NCI-H69 (cell line): ENCODE data around the gene GRM1.

ENCODE experiments used
- DNase-seq: peaks from one replicate; lab custom pipeline; 2025; lab: John Stamatoyannopoulos, UW

The GRM1 gene

GRCh38 chr6:146273490-146273889 lies 244.6 kb downstream of the GRM1 start:
- no peak for DNase-seq

DNA sequence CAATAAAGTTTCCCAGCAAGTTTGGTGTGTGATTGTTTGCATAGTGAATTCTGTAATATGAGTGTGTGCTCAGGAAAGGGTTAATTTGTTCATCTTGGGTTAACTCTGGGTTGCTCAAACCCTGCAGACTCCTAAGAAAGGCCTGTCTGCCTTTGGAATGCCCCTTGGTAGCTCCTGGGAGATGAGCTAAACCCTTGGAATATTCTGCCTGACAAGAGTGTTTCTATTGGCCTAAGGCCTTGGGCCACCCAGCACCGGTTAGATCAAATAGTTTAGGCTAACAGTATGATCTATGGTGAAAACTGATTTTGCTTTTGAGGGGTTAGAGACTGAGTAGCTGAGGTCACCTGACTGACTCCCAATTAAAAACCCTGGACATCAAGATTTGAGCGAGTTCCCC lies 248.3 kb downstream of the GRM1 start:
- no peak for DNase-seq

- no peak for DNase-seq
These were observed 252.9 kb downstream of the GRM1 start for GRCh38 chr6:146281651-146282362.

GRCh38 chr6:146282837-146283236 lies 254.0 kb downstream of the GRM1 start:
- no peak for DNase-seq

DNA sequence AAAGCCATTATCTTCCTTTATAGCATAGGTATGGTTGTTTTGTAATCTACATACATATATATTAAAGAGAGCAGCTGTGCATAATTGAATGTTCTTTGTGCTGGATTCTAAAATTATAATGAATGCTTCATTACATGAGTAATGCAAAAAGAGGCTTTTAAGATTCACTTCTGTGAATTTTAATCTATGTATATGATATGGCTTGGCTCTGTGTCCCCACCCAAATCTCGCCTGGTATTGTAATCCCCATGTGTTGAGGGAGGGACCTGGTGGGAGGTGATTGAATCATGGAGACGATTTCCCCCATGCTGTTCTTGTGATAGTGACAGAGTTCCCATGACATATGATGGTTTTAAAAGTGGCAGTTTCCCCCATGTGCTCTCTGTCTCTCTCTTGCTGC lies 255.4 kb downstream of the GRM1 start:
- DNase-seq, result no peak

DNA sequence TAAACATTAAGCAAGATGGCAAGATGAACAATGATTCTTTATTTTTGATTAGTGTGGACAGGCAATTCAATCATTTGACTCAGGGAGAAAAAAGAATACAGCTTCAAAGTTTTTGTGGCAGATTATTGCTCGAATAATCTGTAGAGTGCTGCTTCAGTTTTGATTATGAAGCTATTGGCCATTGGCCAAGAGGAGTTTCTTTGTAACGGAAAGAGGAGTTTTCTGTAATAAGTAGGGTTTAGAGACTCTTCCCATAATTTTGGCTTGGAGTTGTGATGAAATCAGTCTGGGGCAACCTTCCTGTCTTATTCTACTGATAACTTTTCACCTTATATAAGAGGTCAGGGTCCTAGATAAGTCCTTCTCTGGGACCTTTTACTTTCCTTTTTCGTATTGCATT lies 258.1 kb downstream of the GRM1 start:
- no peak for DNase-seq

DNA sequence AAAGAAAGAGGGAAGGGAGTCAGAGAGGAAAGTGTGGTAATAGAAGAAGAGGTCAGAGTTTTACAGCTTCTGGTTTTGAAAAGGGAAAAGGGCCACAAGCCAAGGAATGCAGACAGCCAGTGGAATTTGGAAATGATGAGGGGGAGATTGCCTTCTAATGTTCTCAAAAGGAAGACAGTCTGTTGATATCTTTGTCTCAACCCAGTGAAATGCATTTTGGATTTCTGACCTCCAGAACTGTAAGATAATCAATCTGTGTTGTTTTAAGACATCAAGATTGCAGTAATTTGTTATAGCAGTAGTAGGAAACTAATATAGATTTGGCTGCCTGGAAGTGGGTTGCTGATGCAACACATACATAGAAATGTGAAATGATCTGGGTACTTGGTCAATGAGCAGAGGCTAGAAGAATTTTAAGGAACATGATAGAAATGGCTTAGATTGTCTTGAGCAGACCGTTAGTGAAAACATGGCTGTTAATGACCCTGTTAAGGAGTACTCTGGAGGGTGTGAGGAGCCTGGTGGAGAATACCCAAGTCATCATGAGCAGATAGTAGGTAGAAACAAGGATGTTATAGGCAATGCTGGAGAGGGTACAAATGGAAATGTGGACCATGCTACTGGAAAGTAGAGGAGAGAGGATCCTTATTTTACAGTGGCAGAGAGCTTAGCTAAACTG lies 259.0 kb downstream of the GRM1 start:
- DNase-seq, result no peak

DNA sequence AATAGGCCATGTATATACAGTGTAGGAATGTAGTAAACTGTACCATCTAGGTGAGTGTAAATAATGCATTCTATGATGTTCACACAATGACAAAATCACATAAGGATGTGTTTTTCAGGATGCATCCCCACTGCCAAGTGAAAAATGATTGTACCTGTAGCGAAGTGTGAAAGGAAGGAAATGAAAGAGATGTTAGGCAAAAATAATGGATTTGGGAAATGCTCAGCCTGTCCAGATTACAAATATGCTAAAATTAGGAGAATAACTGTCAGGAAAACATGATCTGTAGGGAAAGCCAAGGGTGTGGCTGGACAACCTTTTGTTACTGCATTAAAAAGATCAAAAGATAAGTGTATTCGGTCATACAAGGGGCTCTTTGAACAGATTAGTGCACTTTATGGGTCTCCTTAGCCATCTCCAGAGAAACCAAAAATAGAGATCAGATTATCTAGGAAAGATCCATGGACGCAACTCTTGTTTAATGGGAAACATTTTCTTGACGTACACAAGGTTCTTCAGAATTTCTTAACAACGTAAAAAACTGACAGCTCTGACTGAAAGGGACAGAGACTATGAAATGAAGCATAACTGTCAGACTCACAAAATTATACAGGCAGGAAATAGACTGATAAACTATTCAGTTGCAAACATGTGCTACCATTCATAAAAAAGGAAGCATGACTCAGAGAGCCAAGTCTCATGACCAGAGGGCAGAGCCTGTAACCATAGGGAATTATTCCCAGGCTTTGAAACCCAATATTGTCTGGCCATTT lies 261.1 kb downstream of the GRM1 start:
- peak; percentile 13 for DNase-seq

DNA sequence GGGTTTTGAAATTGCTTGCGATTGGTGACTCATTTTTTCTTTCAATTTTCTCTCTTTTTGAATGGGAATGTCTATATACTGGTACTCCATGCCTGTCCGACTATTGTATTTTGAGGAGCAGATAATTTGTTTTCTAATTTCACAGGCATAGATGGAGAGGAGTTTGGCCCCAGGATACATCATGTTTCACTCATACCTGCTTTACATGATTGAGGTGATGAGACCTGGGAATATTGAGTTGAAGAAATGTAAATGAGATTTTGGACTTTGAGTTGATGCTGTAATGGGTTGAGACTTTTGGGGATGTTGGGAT lies 261.7 kb downstream of the GRM1 start:
- no peak for DNase-seq

DNA sequence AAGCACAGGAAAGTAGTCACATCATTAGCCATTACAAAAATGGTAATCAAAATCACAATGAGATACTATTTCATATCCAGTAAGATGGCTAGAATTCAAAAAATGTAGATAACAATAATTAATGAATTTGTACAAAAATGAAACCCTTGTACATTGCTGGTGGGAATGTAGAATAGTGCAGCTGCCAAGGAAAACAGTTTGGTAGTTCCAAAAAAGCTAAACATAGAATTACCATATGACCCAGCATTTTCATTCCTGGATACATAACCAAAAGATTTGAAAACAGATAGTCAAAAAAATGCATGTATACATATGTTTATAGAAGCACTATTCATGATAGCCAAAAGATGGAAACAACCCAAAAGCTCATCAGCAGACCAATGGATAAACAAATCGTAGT lies 263.6 kb downstream of the GRM1 start:
- no peak for DNase-seq

- DNase-seq, result no peak
These were observed 266.8 kb downstream of the GRM1 start for GRCh38 chr6:146295695-146296094.

GRCh38 chr6:146297815-146298214 lies 269.0 kb downstream of the GRM1 start:
- DNase-seq, result no peak

DNA sequence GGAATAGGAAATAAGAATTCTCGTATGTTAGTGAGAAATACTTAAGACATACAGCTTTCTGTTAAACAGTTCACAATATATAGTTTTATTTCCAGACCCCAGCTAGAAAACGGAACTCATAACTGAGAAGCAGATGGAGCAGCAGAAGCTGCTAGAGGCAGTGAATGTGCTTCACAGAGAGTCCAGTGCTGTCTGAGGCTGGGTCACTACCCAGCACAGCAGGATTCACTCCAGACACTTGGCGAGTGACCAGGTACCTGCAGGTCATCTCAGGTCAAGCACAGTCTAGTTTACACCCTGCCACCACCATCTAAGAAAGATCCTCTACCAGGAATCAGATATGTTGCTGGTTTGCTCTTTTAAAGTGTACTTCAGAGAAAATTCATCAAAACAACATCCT lies 271.7 kb downstream of the GRM1 start:
- DNase-seq, result no peak

DNA sequence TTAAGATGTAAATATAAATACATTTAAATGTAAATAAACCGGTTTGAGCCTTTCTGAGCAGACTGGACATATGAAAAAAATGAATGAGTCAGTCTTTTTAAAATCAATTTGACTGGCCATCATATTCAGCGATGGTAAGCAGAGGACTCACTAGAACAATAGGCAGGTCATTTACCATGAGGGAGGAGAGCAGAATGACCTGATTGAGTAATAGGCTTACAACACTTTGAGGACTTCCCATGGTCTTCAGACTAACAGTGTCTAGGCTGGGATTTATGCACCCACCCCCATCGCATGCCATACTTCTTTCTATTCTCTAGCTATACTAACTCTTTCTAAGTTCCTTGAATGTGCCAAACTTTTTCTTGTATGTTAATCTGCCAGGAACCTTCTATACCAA lies 272.9 kb downstream of the GRM1 start:
- no peak for DNase-seq

GRCh38 chr6:146302994-146303393 lies 274.1 kb downstream of the GRM1 start:
- DNase-seq, result no peak

GRCh38 chr6:146304181-146304580 lies 275.3 kb downstream of the GRM1 start:
- DNase-seq, result no peak

GRCh38 chr6:146305092-146305491 lies 276.2 kb downstream of the GRM1 start:
- DNase-seq, result no peak

- DNase-seq, result no peak
These were observed 277.1 kb downstream of the GRM1 start for GRCh38 chr6:146305951-146306350.

DNA sequence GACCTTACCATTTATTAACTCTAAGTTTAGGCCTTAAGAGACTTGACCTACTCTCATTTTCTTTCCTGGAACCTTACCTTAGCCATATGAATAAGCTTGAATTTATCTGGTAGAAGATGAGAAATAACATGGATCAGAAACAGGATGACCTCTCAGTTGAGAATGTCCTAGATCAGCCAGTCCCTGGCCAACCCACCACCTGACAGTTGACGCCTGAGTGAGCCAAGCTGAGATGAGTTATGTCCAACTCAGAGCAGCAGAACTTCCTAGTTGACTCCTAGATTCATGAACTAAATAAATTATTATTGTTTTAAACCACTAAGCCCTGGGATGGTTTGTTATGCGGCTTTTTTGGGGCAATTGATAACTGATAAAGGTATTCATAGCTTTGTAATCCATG lies 281.8 kb downstream of the GRM1 start:
- no peak for DNase-seq

DNA sequence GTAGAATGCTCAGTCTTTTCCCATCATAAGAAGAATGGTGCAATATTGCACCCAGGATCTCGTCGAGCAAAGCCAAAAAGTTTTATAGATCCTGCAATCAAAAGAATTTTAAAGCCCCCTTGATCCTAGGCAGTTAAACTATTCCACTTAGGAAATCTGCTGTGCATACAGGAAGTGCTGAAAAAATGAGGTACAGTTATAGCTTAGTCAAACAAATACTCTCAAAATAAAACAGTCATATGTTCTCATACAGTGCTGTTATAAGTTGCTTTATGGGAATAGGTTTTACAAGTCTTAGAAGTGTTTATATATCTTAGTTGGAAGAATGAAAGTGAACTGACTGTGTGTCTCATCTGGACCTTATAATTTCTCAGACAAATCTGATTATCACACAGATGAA lies 282.2 kb downstream of the GRM1 start:
- DNase-seq, result no peak

GRCh38 chr6:146312608-146313007 lies 283.7 kb downstream of the GRM1 start:
- no peak for DNase-seq

DNA sequence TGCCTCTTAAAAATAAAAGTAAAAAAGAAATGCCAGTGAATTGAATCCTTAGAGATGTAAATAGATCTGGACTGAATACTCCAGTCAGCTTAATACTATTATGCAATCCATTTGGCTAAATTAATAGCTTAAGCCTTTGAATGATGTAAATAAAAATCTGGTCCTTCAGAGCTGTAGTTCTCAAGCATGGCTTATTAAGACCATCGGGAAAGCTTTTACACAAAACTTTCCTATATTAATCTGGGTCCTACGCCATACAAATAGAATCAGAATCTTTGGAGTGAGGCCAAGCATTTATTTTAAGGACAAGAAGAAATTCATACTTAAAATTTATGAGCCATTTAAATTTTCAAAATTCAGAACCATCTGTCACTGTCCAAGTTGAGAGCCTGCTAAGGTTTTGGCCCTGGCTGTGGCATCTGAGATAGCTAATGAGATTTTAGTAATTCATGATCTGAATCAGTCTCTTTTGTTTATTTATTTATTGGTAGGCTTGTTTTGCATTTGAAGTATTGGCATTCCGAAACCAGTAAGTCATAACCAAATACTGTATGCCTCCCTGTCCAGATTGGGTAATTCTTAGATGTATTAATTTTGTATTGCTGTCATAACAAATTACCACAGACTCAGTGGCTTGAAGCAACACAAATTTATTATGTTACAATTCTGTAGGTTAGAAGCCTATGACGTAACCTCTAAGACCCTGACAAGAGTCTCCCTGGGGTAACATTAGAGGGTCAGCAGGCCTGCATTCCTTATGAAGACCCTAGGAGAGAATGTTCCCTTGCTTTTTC lies 286.7 kb downstream of the GRM1 start:
- no peak for DNase-seq

- DNase-seq, result no peak
These were observed 287.3 kb downstream of the GRM1 start for GRCh38 chr6:146316175-146316495.
